ENCODE measurements around the gene GDA.

DNA sequence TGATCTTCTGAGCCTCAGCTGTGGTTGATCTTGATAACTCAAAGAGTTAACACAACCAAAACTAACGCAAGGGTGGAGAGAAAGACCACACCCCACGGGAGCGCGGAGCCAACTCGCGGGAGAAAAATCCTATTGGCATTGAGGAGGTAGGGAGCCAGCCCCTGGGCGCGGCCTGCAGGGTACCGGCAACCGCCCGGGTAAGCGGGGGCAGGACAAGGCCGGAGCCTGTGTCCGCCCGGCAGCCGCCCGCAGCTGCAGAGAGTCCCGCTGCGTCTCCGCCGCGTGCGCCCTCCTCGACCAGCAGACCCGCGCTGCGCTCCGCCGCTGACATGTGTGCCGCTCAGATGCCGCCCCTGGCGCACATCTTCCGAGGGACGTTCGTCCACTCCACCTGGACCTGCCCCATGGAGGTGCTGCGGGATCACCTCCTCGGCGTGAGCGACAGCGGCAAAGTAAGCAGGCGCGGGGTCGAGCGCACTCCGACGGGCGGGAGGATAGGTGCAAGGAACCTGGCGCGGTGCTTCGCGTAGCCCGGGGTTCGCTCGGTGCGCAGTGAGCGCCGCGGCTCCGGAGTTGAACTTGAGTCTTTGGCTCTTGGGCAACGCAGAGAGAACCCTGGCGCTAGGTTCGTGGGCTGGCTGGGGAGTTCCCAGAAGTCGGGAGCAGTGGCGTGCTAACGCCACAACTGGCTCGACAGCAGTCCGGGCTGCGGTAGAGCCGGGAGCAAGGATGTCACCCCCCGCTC lies at the start of gene GDA:
- TF ChIP-seq CTCF (IDR thresholded peaks at IDR 0.05) (no peak), POLR2A (IDR thresholded peaks at IDR 0.05) (no peak)

Data from esophagus squamous epithelium (tissue), 4 donors.